ENCODE results near the gene ARHGEF25.

DNA sequence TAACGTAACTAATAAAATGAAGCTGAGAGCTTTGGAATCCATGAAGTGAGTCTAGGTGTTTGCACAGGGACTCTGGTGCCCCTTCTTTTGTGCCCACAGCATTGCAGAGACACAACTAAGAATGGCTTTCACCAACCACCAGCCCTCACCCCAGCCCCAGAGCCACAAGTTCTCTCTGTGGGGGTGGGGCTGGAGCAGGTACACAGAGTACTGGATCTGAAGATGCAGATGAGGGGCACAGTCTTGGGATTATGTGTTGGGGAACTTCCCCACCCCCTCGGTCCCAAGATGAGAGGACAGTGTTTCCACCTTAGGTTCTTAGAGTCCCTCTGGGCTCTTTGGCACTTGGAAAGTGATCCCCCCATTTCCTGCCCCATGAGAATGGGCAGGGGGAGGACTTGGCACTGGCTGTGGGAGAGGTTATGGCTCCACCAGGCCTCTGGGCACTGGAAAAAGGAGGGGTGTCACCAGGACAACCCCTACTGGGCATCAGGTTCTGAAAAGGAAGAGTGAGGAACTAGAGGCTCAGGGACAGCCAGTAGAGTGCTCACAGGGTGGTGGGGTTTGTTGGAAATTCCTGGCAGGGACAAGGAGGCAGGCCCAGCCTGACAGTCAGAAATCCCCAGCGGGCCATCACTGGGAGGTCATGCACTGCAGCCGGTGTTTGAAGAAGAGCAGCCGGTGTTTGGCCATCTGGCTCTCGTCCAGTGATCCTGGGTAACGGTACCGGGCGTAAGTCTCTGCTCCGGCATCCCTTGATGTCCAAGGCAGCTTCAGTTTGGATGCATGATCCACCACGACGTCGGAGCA is 15.1 kb downstream of the ARHGEF25 start:
- TF ChIP-seq EP300 (IDR thresholded peaks at IDR 0.05) (no peak), POLR2A (IDR thresholded peaks at IDR 0.05) (no peak), POLR2AphosphoS5 (IDR thresholded peaks at IDR 0.05) (no peak)
- TF ChIP-seq, protein P1, sequence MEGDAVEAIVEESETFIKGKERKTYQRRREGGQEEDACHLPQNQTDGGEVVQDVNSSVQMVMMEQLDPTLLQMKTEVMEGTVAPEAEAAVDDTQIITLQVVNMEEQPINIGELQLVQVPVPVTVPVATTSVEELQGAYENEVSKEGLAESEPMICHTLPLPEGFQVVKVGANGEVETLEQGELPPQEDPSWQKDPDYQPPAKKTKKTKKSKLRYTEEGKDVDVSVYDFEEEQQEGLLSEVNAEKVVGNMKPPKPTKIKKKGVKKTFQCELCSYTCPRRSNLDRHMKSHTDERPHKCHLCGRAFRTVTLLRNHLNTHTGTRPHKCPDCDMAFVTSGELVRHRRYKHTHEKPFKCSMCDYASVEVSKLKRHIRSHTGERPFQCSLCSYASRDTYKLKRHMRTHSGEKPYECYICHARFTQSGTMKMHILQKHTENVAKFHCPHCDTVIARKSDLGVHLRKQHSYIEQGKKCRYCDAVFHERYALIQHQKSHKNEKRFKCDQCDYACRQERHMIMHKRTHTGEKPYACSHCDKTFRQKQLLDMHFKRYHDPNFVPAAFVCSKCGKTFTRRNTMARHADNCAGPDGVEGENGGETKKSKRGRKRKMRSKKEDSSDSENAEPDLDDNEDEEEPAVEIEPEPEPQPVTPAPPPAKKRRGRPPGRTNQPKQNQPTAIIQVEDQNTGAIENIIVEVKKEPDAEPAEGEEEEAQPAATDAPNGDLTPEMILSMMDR (IDR thresholded peaks at IDR 0.05): no peak
